ENCODE results near the gene C11orf86.

Gene C11orf86

GRCh38 chr11:66969584-66970225, 5.4 kb upstream of the C11orf86 start:
- no peaks in the 10 kb centered on the region for H3K36me3 Mint-ChIP-seq (ENCODE audit: low read depth)

DNA sequence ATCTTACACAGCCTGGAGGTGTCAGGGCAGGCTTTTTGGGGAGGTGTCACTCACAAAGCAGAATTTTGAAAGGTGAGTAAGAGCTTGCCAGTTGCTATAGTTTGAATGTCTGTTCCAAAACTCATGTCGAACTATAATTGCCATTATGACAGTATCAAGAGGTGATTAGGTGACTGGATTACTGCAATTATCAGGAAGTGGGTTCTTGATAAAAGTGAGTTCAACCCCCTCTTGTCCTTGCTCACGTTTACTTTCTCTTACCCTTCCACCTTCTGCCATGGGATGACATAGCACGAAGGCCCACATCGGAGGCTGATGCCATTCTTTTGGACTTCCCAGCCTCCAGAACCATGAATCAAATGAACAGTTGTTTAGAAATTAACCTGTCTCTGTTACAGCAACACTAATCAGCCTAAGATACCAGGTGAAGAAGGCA, 4.7 kb upstream of the C11orf86 start:
- H3K36me3 Mint-ChIP-seq (ENCODE audit: low read depth): no peaks in the 10 kb centered on the region
- H3K27me3 Mint-ChIP-seq (ENCODE audit: low read depth): peaks cover 8% of the 10 kb centered on the region
- peak overlapping the region in 1 of 3 experiments; percentile 30 for H3K27ac Mint-ChIP-seq
- H3K9me3 Mint-ChIP-seq: no peaks in the 10 kb centered on the region
- peak overlapping the region in 1 of 3 experiments; percentile 23 for H3K4me3 Mint-ChIP-seq
- peaks cover 11% of the 10 kb centered on the region for H3K4me1 Mint-ChIP-seq
- TF ChIP-seq, protein P1, sequence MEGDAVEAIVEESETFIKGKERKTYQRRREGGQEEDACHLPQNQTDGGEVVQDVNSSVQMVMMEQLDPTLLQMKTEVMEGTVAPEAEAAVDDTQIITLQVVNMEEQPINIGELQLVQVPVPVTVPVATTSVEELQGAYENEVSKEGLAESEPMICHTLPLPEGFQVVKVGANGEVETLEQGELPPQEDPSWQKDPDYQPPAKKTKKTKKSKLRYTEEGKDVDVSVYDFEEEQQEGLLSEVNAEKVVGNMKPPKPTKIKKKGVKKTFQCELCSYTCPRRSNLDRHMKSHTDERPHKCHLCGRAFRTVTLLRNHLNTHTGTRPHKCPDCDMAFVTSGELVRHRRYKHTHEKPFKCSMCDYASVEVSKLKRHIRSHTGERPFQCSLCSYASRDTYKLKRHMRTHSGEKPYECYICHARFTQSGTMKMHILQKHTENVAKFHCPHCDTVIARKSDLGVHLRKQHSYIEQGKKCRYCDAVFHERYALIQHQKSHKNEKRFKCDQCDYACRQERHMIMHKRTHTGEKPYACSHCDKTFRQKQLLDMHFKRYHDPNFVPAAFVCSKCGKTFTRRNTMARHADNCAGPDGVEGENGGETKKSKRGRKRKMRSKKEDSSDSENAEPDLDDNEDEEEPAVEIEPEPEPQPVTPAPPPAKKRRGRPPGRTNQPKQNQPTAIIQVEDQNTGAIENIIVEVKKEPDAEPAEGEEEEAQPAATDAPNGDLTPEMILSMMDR (IDR thresholded peaks at IDR 0.05; ENCODE audit: unreplicated experiment in 3 of 3): no peak

More at GRCh38 chr11:66969584-66970225, 5.4 kb upstream of the C11orf86 start:
- H3K27ac Mint-ChIP-seq: peak overlapping the region in 1 of 3 experiments; percentile 30
- no peak overlapping the region for H3K4me3 Mint-ChIP-seq
- H3K9me3 Mint-ChIP-seq: no peaks in the 10 kb centered on the region
- H3K4me1 Mint-ChIP-seq: peaks cover 11% of the 10 kb centered on the region
- TF ChIP-seq, protein P1 (IDR thresholded peaks at IDR 0.05; ENCODE audit: unreplicated experiment in 3 of 3): no peak
- H3K27me3 Mint-ChIP-seq (ENCODE audit: low read depth): peaks cover 8% of the 10 kb centered on the region

DNA sequence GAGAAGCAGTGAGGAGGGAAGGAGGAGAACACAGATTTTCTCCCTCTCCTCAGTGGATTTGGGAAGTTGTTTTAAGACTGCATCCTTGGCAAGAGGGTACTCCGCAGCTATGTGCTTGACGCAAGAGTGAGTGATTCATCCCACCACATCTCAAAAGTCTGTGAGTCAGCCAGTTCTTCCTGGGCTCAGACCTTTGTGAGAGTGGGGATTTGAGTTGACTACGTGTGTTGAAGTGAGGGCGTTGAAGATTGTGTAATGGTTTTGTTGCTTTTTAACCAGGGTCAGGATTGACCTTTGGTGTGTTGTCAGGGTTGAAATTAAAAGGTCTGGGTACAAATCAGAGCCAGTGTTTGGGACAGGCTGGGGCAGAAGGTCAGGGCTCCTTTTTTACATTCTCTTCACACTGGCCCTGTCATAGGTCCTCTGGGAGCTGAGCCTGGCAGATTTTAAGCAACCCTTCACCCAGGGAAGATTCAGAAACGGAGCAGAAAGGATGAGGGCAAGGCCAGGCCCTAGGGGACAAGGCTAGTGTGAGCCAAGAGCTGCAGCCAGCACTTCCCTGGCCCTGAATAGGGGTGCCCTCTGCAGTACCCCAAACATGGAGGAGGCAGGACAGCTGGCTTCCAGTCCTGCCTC, 4.2 kb upstream of the C11orf86 start:
- Mint-ChIP-seq H3K4me3 (peak overlapping the region in 1 of 3 experiments; percentile 23), H3K4me1 (peaks cover 9% of the 10 kb centered on the region), H3K27me3 (ENCODE audit: low read depth) (peaks cover 11% of the 10 kb centered on the region), H3K9me3 (no peaks in the 10 kb centered on the region), H3K36me3 (ENCODE audit: low read depth) (no peaks in the 10 kb centered on the region), H3K27ac (peak overlapping the region in 1 of 3 experiments; percentile 30)
- TF ChIP-seq, protein P1 (IDR thresholded peaks at IDR 0.05; ENCODE audit: unreplicated experiment in 3 of 3): no peak

DNA sequence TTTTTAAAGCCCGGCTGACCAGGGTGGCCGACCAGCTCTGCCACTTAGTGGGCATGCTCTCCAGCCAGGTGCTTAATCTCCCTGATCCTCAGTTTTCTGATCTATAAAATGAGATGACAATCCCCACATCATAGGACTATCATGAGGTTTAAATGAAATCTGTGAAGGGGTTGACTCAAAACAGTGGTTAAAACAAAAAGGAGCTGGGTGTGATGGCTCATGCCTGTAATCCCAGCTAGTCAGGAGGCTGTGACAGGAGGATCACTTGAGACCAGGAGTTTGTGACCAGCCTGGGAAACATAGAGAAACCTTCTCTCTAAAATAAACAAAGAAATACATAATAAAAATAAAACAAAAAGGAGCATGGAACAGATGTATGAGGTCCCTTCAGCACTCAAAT, 3.6 kb upstream of the C11orf86 start:
- Mint-ChIP-seq H3K4me3 (no peak overlapping the region), H3K36me3 (ENCODE audit: low read depth) (no peaks in the 10 kb centered on the region), H3K4me1 (peaks cover 6% of the 10 kb centered on the region), H3K9me3 (no peaks in the 10 kb centered on the region), H3K27ac (no peak overlapping the region), H3K27me3 (ENCODE audit: low read depth) (peaks cover 11% of the 10 kb centered on the region)
- TF ChIP-seq, protein P1 (IDR thresholded peaks at IDR 0.05; ENCODE audit: unreplicated experiment in 3 of 3): no peak

DNA sequence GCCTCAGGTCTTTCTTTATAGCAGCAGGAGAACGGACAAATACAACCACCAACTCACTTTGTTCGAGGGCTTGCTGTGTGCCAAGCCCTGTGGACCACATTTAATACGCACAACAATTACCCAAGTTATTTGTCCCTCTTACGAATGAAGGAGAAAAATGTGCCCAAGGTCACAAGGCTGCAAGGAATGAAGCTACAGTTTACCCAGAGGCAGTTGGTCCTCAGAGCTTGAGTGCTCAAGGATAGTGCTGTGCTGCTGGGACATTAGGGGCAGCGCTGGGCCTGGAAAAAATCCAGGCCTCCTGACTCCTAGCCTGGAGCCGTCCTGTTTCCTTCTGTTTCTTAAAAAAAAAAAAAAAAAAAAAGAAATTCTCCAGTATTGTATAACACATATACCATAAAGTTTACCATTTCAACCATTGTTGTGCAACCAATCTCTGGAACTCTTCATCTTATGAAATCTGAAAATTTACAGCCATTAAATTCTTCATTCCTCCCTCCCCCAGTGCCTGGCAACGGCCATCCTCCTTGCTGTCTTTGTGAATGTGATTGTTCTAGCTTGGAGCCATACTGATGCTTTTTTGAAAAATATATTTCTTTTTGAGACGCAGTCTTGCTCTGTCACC, 1.0 kb upstream of the C11orf86 start:
- H3K27me3 Mint-ChIP-seq (ENCODE audit: low read depth): peaks cover 11% of the 10 kb centered on the region
- H3K36me3 Mint-ChIP-seq (ENCODE audit: low read depth): no peaks in the 10 kb centered on the region
- H3K4me3 Mint-ChIP-seq: no peak overlapping the region
- H3K4me1 Mint-ChIP-seq: peaks cover 6% of the 10 kb centered on the region
- H3K27ac Mint-ChIP-seq: peak overlapping the region in 2 of 3 experiments; percentile 16 to 73
- TF ChIP-seq, protein P1 (IDR thresholded peaks at IDR 0.05; ENCODE audit: unreplicated experiment in 3 of 3): no peak
- H3K9me3 Mint-ChIP-seq: no peaks in the 10 kb centered on the region

Data from nephron (organoid).